Type B pancreatic cell (in vitro differentiated cells): ENCODE results near the gene STEEP1. TPM values are rescaled to one million over a fixed set of nuclear protein-coding genes. Genes with fewer than 3 reads are reported as not detected.

ENCODE experiments used
- DNase-seq: peaks from one replicate; pipeline ENCODE4 v3.0.0; 2021; ENCODE audit warnings: mixed read lengths; ENCODE audit not compliant: unreplicated experiment; ENCODE audit errors: extremely low spot score
- H3K27ac Mint-ChIP-seq: 2 replicates; pipeline ENCODE4 v1.8.0; 2021; ENCODE audit warnings: mild to moderate bottlenecking, mixed read lengths
- H3K27me3 Mint-ChIP-seq: 2 replicates; pipeline ENCODE4 v1.8.0; 2021; ENCODE audit warnings: mixed read lengths
- H3K36me3 Mint-ChIP-seq: 2 replicates; pipeline ENCODE4 v1.8.0; 2021; ENCODE audit warnings: mixed read lengths
- H3K4me1 Mint-ChIP-seq: one replicate; pipeline ENCODE4 v1.8.0; 2021; ENCODE audit warnings: mixed read lengths; ENCODE audit not compliant: unreplicated experiment
- H3K4me3 Mint-ChIP-seq: 2 replicates; pipeline ENCODE4 v1.8.0; 2021; ENCODE audit warnings: mild to moderate bottlenecking, mixed read lengths
- H3K9me3 Mint-ChIP-seq: 2 replicates; pipeline ENCODE4 v1.8.0; 2021; ENCODE audit warnings: mixed read lengths
- long read RNA-seq: library from polyadenylated mRNA; unstranded; transcript quantifications from one replicate; pipeline ENCODE4 v2.0.0, GENCODE V29; 2020
- total RNA-seq: library from RNA; stranded (reverse); gene quantifications from 2 replicates; pipeline ENCODE4 v1.2.1, GENCODE V29; 2021; ENCODE audit warnings: low replicate concordance
- TF ChIP-seq, protein P1 (sequence below): fragments of 200-600 bp; sonication (generic); conservative IDR thresholded peaks from 2 replicates; pipeline ENCODE4 v1.5.0; 2021; ENCODE audit warnings: antibody characterized with exemption, mild to moderate bottlenecking

STEEP1 gene
- total RNA-seq, result 19.7 and 23.0 TPM in 2 replicates
- long read RNA-seq, transcript CXorf56-204 (7 exons, 1,056 nt), result major isoform, 6 of 9 reads
- long read RNA-seq, partial matches to known transcripts, result 0 of 9 reads
- long read RNA-seq, other reads (novel, unspliced or antisense), result 2 of 9 reads

- Mint-ChIP-seq H3K9me3 (no peaks in the 10 kb centered on the region), H3K4me1 (peaks cover 4% of the 10 kb centered on the region), H3K4me3 (peak within 1 kb of the TSS; percentile 95), H3K27ac (peak within 1 kb of the TSS; percentile 90), H3K27me3 (no peaks in the 10 kb centered on the region), H3K36me3 (peaks cover 3% of the 10 kb centered on the region)
- TF ChIP-seq, protein P1, sequence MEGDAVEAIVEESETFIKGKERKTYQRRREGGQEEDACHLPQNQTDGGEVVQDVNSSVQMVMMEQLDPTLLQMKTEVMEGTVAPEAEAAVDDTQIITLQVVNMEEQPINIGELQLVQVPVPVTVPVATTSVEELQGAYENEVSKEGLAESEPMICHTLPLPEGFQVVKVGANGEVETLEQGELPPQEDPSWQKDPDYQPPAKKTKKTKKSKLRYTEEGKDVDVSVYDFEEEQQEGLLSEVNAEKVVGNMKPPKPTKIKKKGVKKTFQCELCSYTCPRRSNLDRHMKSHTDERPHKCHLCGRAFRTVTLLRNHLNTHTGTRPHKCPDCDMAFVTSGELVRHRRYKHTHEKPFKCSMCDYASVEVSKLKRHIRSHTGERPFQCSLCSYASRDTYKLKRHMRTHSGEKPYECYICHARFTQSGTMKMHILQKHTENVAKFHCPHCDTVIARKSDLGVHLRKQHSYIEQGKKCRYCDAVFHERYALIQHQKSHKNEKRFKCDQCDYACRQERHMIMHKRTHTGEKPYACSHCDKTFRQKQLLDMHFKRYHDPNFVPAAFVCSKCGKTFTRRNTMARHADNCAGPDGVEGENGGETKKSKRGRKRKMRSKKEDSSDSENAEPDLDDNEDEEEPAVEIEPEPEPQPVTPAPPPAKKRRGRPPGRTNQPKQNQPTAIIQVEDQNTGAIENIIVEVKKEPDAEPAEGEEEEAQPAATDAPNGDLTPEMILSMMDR, result no peak
- DNase-seq, result peak; percentile 85
These were observed at the start of gene STEEP1 for GRCh38 chrX:119565107-119565663. Gene STEEP1, minus strand, starts transcription at chrX:119565409. Its CDS starts 54 bp downstream, at chrX:119565355.

GRCh38 chrX:119614776-119615175, 49.6 kb upstream of the STEEP1 start:
- no peaks in the 10 kb centered on the region for H3K9me3 Mint-ChIP-seq

DNA sequence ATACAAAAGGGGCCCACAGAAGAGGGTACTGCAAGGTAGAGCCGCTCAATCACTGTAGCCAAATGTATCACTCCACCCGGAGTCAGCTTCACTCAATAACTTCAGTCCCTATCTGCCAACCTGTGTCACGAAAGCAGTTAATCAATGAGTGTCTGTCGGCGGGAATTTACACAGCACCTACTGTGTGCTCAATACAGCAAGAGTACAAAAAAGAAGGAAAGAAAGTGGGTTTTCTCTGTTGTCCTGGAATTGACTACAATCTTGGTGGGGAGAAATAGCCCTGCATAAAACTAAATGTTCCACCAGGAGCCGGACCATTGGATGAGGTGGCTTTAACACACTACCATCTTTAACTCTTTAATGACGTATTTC, 41.8 kb upstream of the STEEP1 start:
- TF ChIP-seq, protein P1, result no peak
- H3K9me3 Mint-ChIP-seq, result peaks cover 4% of the 10 kb centered on the region
- H3K36me3 Mint-ChIP-seq, result peaks cover under 1% of the 10 kb centered on the region
- peak overlapping the region; percentile 93 for H3K27ac Mint-ChIP-seq
- peak overlapping the region; percentile 96 for H3K4me3 Mint-ChIP-seq
- H3K27me3 Mint-ChIP-seq, result no peaks in the 10 kb centered on the region
- peaks cover 8% of the 10 kb centered on the region for H3K4me1 Mint-ChIP-seq
- no peak for DNase-seq

More at GRCh38 chrX:119614776-119615175, 49.6 kb upstream of the STEEP1 start:
- peaks cover under 1% of the 10 kb centered on the region for H3K4me1 Mint-ChIP-seq
- no peak for DNase-seq
- H3K27me3 Mint-ChIP-seq, result no peaks in the 10 kb centered on the region
- H3K27ac Mint-ChIP-seq, result no peak overlapping the region
- TF ChIP-seq, protein P1, result no peak
- no peak overlapping the region for H3K4me3 Mint-ChIP-seq
- H3K36me3 Mint-ChIP-seq, result no peaks in the 10 kb centered on the region

DNA sequence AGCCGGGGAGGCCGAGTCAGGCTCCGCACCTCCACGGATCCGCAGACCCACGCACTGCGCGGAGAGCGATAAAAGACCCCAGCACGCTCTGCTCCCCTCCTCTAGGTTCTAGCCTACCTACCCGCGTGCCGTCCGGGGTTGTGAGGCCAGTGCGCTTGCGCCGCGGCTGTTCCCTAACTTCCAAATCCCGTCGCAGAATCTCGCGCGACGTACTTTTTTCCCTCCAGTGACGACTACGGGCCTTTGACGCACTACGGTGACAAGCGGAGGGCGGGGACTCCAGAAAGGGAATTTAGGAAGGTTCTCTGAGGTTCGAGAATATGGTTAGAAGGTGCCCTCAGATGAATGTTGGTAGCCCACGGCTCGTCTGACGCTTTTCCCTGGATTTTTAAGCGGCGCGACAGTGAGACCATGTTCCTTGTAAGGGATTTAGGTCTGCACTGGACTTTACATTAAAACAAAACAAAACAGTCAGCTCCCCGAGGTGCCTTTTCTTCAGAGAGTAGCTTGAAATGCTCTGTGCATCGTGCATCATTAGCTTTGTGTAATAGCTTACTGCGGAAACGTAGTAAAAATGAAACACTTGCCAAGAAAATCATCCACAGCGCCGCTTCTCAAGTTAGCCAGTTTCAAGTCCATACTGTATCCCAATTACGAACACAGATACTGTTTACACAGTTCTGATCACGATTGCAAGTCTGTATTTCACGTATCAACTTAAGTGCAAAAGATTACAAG, 41.2 kb upstream of the STEEP1 start, which contains the start of gene NKRF:
TSS of gene NKRF (minus strand) at position 145 of the 738 bp plus-strand sequence.
- H3K4me3 Mint-ChIP-seq, result peak within 1 kb of the TSS; percentile 96
- H3K27me3 Mint-ChIP-seq, result no peaks in the 10 kb centered on the region
- H3K4me1 Mint-ChIP-seq, result peaks cover 8% of the 10 kb centered on the region
- peaks cover 4% of the 10 kb centered on the region for H3K9me3 Mint-ChIP-seq
- peaks cover 4% of the 10 kb centered on the region for H3K36me3 Mint-ChIP-seq
- TF ChIP-seq, protein P1, result no peak
- peak within 1 kb of the TSS; percentile 93 for H3K27ac Mint-ChIP-seq
- DNase-seq, result peak; percentile 84

DNA sequence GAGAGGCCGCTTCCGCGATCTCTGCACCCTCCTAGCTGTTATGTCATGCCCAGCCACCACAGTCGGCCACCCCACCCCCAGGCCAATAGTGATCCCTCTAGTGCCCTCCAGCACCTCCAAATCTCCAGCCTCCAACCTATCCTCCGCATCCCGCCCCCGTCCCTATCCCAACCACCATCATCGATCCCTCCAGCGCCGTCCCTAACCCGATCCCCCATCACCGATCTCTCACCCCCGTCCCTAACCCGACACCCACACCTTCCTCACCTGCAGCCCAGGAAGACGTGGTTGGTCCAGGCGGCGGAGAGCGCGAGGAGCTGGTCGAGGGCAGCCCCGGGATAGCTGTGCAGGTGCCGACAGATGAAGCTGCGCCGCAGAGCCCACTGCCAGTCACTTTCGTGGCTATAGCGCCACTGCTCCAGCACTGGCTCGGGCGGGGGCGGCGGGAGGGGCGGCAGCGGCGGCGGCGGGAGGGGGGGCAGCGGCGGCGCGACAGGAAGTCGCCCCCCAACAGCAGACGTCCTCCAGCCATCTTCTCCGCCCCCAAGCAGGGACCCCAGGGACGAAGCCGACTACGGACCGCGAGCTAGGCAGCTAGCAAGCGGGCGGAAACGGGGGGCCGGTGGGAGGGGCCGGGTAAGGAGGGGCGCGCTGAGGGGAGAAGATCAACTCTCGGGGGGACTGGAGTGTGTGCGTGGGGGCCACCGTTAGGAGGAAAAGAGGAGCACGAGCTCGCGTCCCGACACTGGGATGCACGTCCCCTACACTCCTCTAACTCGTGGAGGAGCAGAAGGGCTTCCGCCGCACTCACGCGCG, 40.5 kb upstream of the STEEP1 start:
- H3K36me3 Mint-ChIP-seq, result peaks cover 4% of the 10 kb centered on the region
- H3K4me3 Mint-ChIP-seq, result peak overlapping the region; percentile 96
- TF ChIP-seq, protein P1, result no peak
- peaks cover 4% of the 10 kb centered on the region for H3K9me3 Mint-ChIP-seq
- peak overlapping the region; percentile 93 for H3K27ac Mint-ChIP-seq
- peaks cover 8% of the 10 kb centered on the region for H3K4me1 Mint-ChIP-seq
- no peak for DNase-seq
- H3K27me3 Mint-ChIP-seq, result no peaks in the 10 kb centered on the region
